H1 (cell line): ENCODE data around the gene SMARCD1. TPM values are rescaled to one million over a fixed set of nuclear protein-coding genes. Genes with fewer than 3 reads are reported as not detected.

Experiments
- CTCF ChIA-PET: fragments of 300-600 bp; sonication (Branson Sonifier 250); formaldehyde crosslinking; loops from one replicate; lab custom pipeline; 2021; ENCODE audit not compliant: partially characterized antibody; lab: Charles Lee
- POLR2A ChIA-PET: fragments of 300-600 bp; sonication (Branson Sonifier 250); formaldehyde crosslinking; loops from one replicate; lab custom pipeline; 2021; ENCODE audit warnings: inconsistent platforms; ENCODE audit not compliant: partially characterized antibody; lab: Charles Lee
- DNase-seq, 2 experiments: peaks; one replicate each; pipeline versions ENCODE4 v3.0.0 to v3.0.0-alpha.2; 2010 to 2022; ENCODE audit warnings: low spot score in 2 of 2, low read depth in 1 of 2, mixed read lengths in 1 of 2
- FAIRE-seq: peaks from 2 replicates; lab custom pipeline; 2011; peaks lifted over from hg19 to GRCh38; lab: Jason Lieb, UNC
- H2AFZ ChIP-seq: 2 replicates; pipeline ENCODE4 v1.8.1; 2012; ENCODE audit warnings: low read length, inconsistent platforms
- H2AK5ac ChIP-seq: 2 replicates; pipeline ENCODE4 v1.6.1; 2013; ENCODE audit warnings: low read depth, low read length
- H2BK120ac ChIP-seq: replicated peaks from 2 replicates; pipeline ENCODE3; 2013; ENCODE audit warnings: low read depth, low read length, inconsistent platforms
- H2BK12ac ChIP-seq: 2 replicates; pipeline ENCODE4 v1.6.1; 2013; ENCODE audit warnings: low read depth, low read length
- H2BK15ac ChIP-seq: 2 replicates; pipeline ENCODE4 v1.6.1; 2013; ENCODE audit warnings: low read length
- H2BK20ac ChIP-seq: 2 replicates; pipeline ENCODE4 v1.6.1; 2013; ENCODE audit warnings: low read length
- H2BK5ac ChIP-seq: 2 replicates; pipeline ENCODE4 v1.6.1; 2013; ENCODE audit warnings: low read depth, low read length
- H3K14ac ChIP-seq: 2 replicates; pipeline ENCODE4 v1.6.1; 2013; ENCODE audit warnings: inconsistent platforms; ENCODE audit not compliant: insufficient read length
- H3K18ac ChIP-seq: 2 replicates; pipeline ENCODE4 v1.6.1; 2013; ENCODE audit warnings: low read length; ENCODE audit errors: extremely low read depth
- H3K23ac ChIP-seq: 2 replicates; pipeline ENCODE4 v1.6.1; 2013; ENCODE audit warnings: inconsistent platforms; ENCODE audit not compliant: insufficient read length
- H3K23me2 ChIP-seq: 2 replicates; pipeline ENCODE4 v1.6.1; 2013; ENCODE audit warnings: low read depth, low read length
- H3K27ac ChIP-seq: 2 replicates; pipeline ENCODE4 v1.6.1; 2011; ENCODE audit warnings: low read depth, low read length, inconsistent platforms
- H3K27me3 ChIP-seq, 4 experiments: replicated peaks in 1 of 4; 1 replicate in 1 of 4; 2 replicates in 3 of 4; pipeline versions ENCODE4 v1.6.1 to v1.8.1; 2011 to 2013; ENCODE audit warnings: low read length in 3 of 4, mild to moderate bottlenecking in 3 of 4, inconsistent platforms in 2 of 4, mixed read lengths in 2 of 4, moderate library complexity in 1 of 4; ENCODE audit not compliant: control insufficient read depth in 3 of 4, insufficient read depth in 3 of 4; ENCODE audit errors: extremely low read depth in 1 of 4
- H3K36me3 ChIP-seq, 4 experiments: 2 replicates each; pipeline versions ENCODE4 v1.6.1 to v1.8.1; 2011 to 2013; ENCODE audit warnings: mild to moderate bottlenecking in 4 of 4, low read length in 3 of 4, moderate library complexity in 2 of 4, control low read depth in 1 of 4, inconsistent platforms in 1 of 4; ENCODE audit not compliant: insufficient read depth in 4 of 4, control insufficient read depth in 2 of 4
- H3K4ac ChIP-seq: replicated peaks from 2 replicates; pipeline ENCODE3; 2013; ENCODE audit warnings: low read length, low read depth, mixed read lengths, inconsistent platforms; ENCODE audit not compliant: insufficient read length
- H3K4me1 ChIP-seq, 4 experiments: replicated peaks in 1 of 4; 1 replicate in 1 of 4; 2 replicates in 3 of 4; pipeline versions ENCODE4 v1.6.1 to v1.8.1; 2011 to 2013; ENCODE audit warnings: low read length in 3 of 4, inconsistent platforms in 2 of 4, mixed read lengths in 1 of 4; ENCODE audit not compliant: insufficient read depth in 4 of 4, control insufficient read depth in 3 of 4
- H3K4me2 ChIP-seq, 2 experiments: 2 replicates each; pipeline versions ENCODE4 v1.6.1 to v1.8.1; 2011 to 2013; ENCODE audit warnings: low read depth in 2 of 2, low read length in 2 of 2, control low read depth in 1 of 2, inconsistent platforms in 1 of 2, mild to moderate bottlenecking in 1 of 2; ENCODE audit not compliant: insufficient read depth in 1 of 2
- H3K4me3 ChIP-seq, 4 experiments: fragments of 200-600, 300-600 bp in 1 of 4; sonication (generic), shearing (Covaris generic), sonication (Bioruptor Twin) in 1 of 4; 2 replicates each; pipeline versions ENCODE4 v1.5.1 to v1.8.1; 2011 to 2016; ENCODE audit warnings: low read length in 4 of 4, low read depth in 3 of 4, control low read depth in 2 of 4, inconsistent platforms in 2 of 4, mild to moderate bottlenecking in 2 of 4, mixed read lengths in 1 of 4, moderate library complexity in 1 of 4; ENCODE audit not compliant: insufficient read depth in 2 of 4; ENCODE audit errors: extremely low read depth in 1 of 4
- H3K56ac ChIP-seq: replicated peaks from 2 replicates; pipeline ENCODE3; 2013; ENCODE audit warnings: low read depth, mild to moderate bottlenecking, mixed read lengths, low read length, inconsistent platforms; ENCODE audit not compliant: insufficient read length
- H3K79me1 ChIP-seq: 2 replicates; pipeline ENCODE4 v1.6.1; 2013; ENCODE audit warnings: low read depth, low read length, control low read depth
- H3K79me2 ChIP-seq, 2 experiments: 2 replicates each; pipeline versions ENCODE4 v1.6.1 to v1.8.1; 2012 to 2013; ENCODE audit warnings: low read length in 2 of 2, mild to moderate bottlenecking in 2 of 2, inconsistent platforms in 1 of 2; ENCODE audit not compliant: insufficient read depth in 2 of 2, control insufficient read depth in 1 of 2
- H3K9ac ChIP-seq, 4 experiments: replicated peaks in 1 of 4; 1 replicate in 1 of 4; 2 replicates in 3 of 4; pipeline versions ENCODE4 v1.6.1 to v1.8.1; 2011 to 2013; ENCODE audit warnings: low read depth in 3 of 4, low read length in 3 of 4, control low read depth in 2 of 4, mild to moderate bottlenecking in 2 of 4, moderate library complexity in 2 of 4, inconsistent platforms in 1 of 4; ENCODE audit errors: extremely low read depth in 1 of 4
- H3K9me3 ChIP-seq, 2 experiments: 2 replicates each; pipeline versions ENCODE4 v1.6.1 to v1.8.1; 2012 to 2013; ENCODE audit warnings: mild to moderate bottlenecking in 2 of 2, moderate library complexity in 2 of 2, control low read depth in 1 of 2, inconsistent platforms in 1 of 2, low read depth in 1 of 2, low read length in 1 of 2, mixed read lengths in 1 of 2; ENCODE audit not compliant: insufficient read depth in 2 of 2
- H4K20me1 ChIP-seq, 2 experiments: replicated peaks in 1 of 2; 2 replicates each; pipeline versions ENCODE3 to v1.8.1; 2011 to 2013; ENCODE audit warnings: inconsistent platforms in 2 of 2, low read length in 2 of 2, mild to moderate bottlenecking in 1 of 2; ENCODE audit not compliant: insufficient read depth in 2 of 2, control insufficient read depth in 1 of 2
- H4K5ac ChIP-seq: 2 replicates; pipeline ENCODE4 v1.6.1; 2013; ENCODE audit warnings: low read length, low read depth, mixed read lengths, inconsistent platforms; ENCODE audit not compliant: insufficient read length
- H4K8ac ChIP-seq: 2 replicates; pipeline ENCODE4 v1.8.0; 2013; ENCODE audit warnings: mild to moderate bottlenecking, moderate library complexity, low read length, inconsistent platforms; ENCODE audit not compliant: insufficient read depth; ENCODE audit errors: extremely low read depth
- H4K91ac ChIP-seq: replicated peaks from 2 replicates; pipeline ENCODE3; 2013; ENCODE audit warnings: low read length, mixed read lengths, inconsistent platforms; ENCODE audit not compliant: insufficient read length
- BACH1 ChIP-seq: IDR thresholded peaks from 2 replicates; pipeline ENCODE4 v1.6.1; 2012; ENCODE audit warnings: low read length, improper control_type of control experiment
- CBX5 ChIP-seq: fragments of 300-800, 300-1000 bp; sonication (generic); IDR thresholded peaks from 2 replicates; pipeline ENCODE4 v1.7.1; 2016; ENCODE audit warnings: antibody characterized with exemption, low read length, low read depth
- EP300 ChIP-seq, 2 experiments: IDR thresholded peaks; 1 replicate in 1 of 2; 2 replicates in 1 of 2; pipeline ENCODE4 v1.6.1; 2011 to 2012; ENCODE audit warnings: low read depth in 2 of 2, low read length in 2 of 2, mild to moderate bottlenecking in 2 of 2, borderline replicate concordance in 1 of 2, inconsistent platforms in 1 of 2, moderate library complexity in 1 of 2
- GTF2F1 ChIP-seq: IDR thresholded peaks from 2 replicates; pipeline ENCODE4 v1.6.1; 2012; ENCODE audit warnings: low read depth, low read length, improper control_type of control experiment, borderline replicate concordance
- KDM4A ChIP-seq: IDR thresholded peaks from one replicate; pipeline ENCODE4 v1.7.1; 2012; ENCODE audit warnings: low read depth, mild to moderate bottlenecking, moderate library complexity, low read length, inconsistent platforms; ENCODE audit not compliant: severe bottlenecking
- RFX5 ChIP-seq: IDR thresholded peaks from 2 replicates; pipeline ENCODE4 v1.6.1; 2011; ENCODE audit warnings: low read depth, low read length, improper control_type of control experiment, borderline replicate concordance
- SIX5 ChIP-seq: IDR thresholded peaks from 2 replicates; pipeline ENCODE4 v1.6.1; 2011; ENCODE audit warnings: mild to moderate bottlenecking, low read depth, low read length
- SP1 ChIP-seq: IDR thresholded peaks from 2 replicates; pipeline ENCODE4 v1.6.1; 2011; ENCODE audit warnings: low read depth, low read length
- SRF ChIP-seq: IDR thresholded peaks from 2 replicates; pipeline ENCODE4 v1.6.1; 2011; ENCODE audit warnings: mild to moderate bottlenecking, low read depth, low read length, moderate library complexity
- WGBS, 2 experiments: shearing (Covaris generic) in 1 of 2; methylation state at CpG; one replicate each; pipeline versions ENCODE4 v1.1.6 to v1.1.7; 2013 to 2015; ENCODE audit warnings: low lambda C conversion rate in 2 of 2, mixed read lengths in 2 of 2, inconsistent platforms in 1 of 2, low coverage in 1 of 2, missing lambda C conversion rate in 1 of 2; ENCODE audit not compliant: insufficient replicate concordance in 2 of 2, insufficient coverage in 1 of 2, insufficient read length in 1 of 2; ENCODE audit errors: extremely low coverage in 1 of 2, missing lambda C conversion rate in 1 of 2; 5-methylcytosine and 5-hydroxymethylcytosine counted together
- polyA plus RNA-seq, 7 experiments: library from polyadenylated mRNA; depleted of rRNA in 3 of 7; stranded (reverse) in 5 of 7; unstranded in 2 of 7; fragments of >200 nt in 5 of 7; fragments of 200-250 nt in 2 of 7; gene quantifications; 1 replicate in 5 of 7; 2 replicates in 1 of 7; 4 replicates in 1 of 7; pipeline versions ENCODE4 v1.2.1 to v1.2.3, GENCODE V29; 2011 to 2013; ENCODE audit warnings: missing spikeins in 2 of 7, mixed read lengths in 2 of 7
- total RNA-seq: library from RNA; stranded (reverse); fragmentation: NEBNext Ultra II Directional; extraction: Animal tissue kit (Norgen Biotek cat#: 25700); gene quantifications from 2 replicates; pipeline ENCODE4 v1.2.1, GENCODE V29; 2021
- TF ChIP-seq, protein P1 (sequence below): IDR thresholded peaks from 2 replicates; pipeline ENCODE4 v1.6.1; 2012; ENCODE audit warnings: inconsistent platforms

Gene SMARCD1
- total and polyA plus RNA-seq, 2 of the 8 experiments (the other 6 are each of a cell fraction or from before 2014, with no cell fraction given): 128 to 130 TPM

DNA sequence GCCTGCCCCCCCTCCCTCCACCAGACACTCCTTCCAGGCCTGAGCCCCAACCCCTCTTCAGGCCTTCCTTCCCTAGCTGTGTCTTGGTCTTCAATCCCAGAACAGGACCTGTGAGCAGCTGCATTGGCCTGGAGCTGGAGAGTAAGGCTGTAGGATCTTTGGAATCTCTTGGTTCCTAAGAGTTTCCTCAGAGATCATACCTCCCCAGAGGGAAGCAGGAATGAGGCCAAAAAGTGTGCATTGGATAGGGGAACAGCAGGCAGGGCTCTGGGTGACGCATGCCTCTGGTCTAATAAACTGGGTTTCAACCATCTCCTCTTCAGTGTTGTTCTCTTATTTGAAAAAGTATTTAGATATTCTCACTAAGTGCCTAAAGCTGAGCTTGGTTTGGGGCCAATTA lies 1.8 kb upstream of the SMARCD1 start:
- no peak overlapping the region for H3K4me3 ChIP-seq
- no peak overlapping the region for H2BK5ac ChIP-seq
- no peak overlapping the region for H3K4me2 ChIP-seq
- POLR2A ChIA-PET: interaction anchor here (1.1 to 25.0 kb wide), 6 partner anchors 8 to 84 kb away, joined by 3 to 457 read pairs (median 7); partner anchors contain the start of genes CERS5, COX14 and GPD1
- peaks cover 0 to 8% (median 5%) of the 10 kb centered on the region in 4 experiments; a peak in 3 of 7 replicates for H3K4me1 ChIP-seq
- H3K18ac ChIP-seq: no peak overlapping the region
- H3K27ac ChIP-seq: no peak overlapping the region
- no peak for FAIRE-seq
- H2BK20ac ChIP-seq: no peak overlapping the region
- TF ChIP-seq BACH1: no peak
- no peak for TF ChIP-seq SIX5
- TF ChIP-seq GTF2F1: no peak
- no peak for TF ChIP-seq EP300 (IDR thresholded peaks at IDR 0.05; ENCODE audit: borderline replicate concordance in 1 of 2, low read depth in 2 of 2, low read length in 2 of 2)
- no peak for TF ChIP-seq RFX5
- TF ChIP-seq CBX5: no peak
- no peak for TF ChIP-seq KDM4A
- TF ChIP-seq, protein P1, sequence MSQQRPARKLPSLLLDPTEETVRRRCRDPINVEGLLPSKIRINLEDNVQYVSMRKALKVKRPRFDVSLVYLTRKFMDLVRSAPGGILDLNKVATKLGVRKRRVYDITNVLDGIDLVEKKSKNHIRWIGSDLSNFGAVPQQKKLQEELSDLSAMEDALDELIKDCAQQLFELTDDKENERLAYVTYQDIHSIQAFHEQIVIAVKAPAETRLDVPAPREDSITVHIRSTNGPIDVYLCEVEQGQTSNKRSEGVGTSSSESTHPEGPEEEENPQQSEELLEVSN: no peak
- TF ChIP-seq SRF: no peak
- no peak for TF ChIP-seq SP1
- H3K23me2 ChIP-seq: peaks cover 9% of the 10 kb centered on the region
- H3K9ac ChIP-seq: no peak overlapping the region
- no peak overlapping the region for H4K91ac ChIP-seq
- H3K27me3 ChIP-seq: peaks cover 0 to 15% (median 9%) of the 10 kb centered on the region in 4 experiments; a peak in 4 of 7 replicates
- no peak overlapping the region for H2AK5ac ChIP-seq
- no peak overlapping the region for H2BK12ac ChIP-seq
- WGBS, 2 experiments: 94% methylated on average over 1 of the region's 1 CpG; no CpG with 5 or more reads in 1 of the 2 experiments
- no peak overlapping the region for H4K5ac ChIP-seq
- no peak overlapping the region for H3K4ac ChIP-seq
- CTCF ChIA-PET: interaction anchor here (0.6 to 27.3 kb wide), 11 partner anchors 9 to 123 kb away, joined by 3 to 625 read pairs (median 4); partner anchors contain the start of genes CERS5, COX14 and GPD1
- H3K56ac ChIP-seq: no peak overlapping the region
- H3K36me3 ChIP-seq: peaks cover 14 to 19% (median 18%) of the 10 kb centered on the region in 4 experiments
- H3K23ac ChIP-seq: no peak overlapping the region
- no peak overlapping the region for H2BK15ac ChIP-seq
- no peaks in the 10 kb centered on the region for H3K9me3 ChIP-seq
- peaks cover 3 to 9% of the 10 kb centered on the region in 2 experiments for H4K20me1 ChIP-seq
- no peak overlapping the region for H4K8ac ChIP-seq
- no peak overlapping the region for H2AFZ ChIP-seq
- no peak for DNase-seq
- H3K79me2 ChIP-seq: peaks cover 0 to 22% of the 10 kb centered on the region in 2 experiments; a peak in 3 of 4 replicates
- H2BK120ac ChIP-seq: no peak overlapping the region
- H3K14ac ChIP-seq: no peak overlapping the region
- no peaks in the 10 kb centered on the region; the same call in 1 of the 2 replicates for H3K79me1 ChIP-seq
